Activated CD4-positive, alpha-beta T cell treated with anti-CD3 and anti-CD28 coated beads for 24 hours (primary cell): ENCODE data around the gene PRKAR1B.
"Not testable (repeated sequence)": the region's sequence is repeated elsewhere in the genome, so short reads cannot be mapped to it uniquely, and the experiment has no call there.

Experiments
- DNase-seq, 2 donors: peaks; one replicate each; pipeline ENCODE4 v3.0.0-alpha.2; 2020; ENCODE audit warnings: low read depth in 2 of 2

PRKAR1B gene

DNA sequence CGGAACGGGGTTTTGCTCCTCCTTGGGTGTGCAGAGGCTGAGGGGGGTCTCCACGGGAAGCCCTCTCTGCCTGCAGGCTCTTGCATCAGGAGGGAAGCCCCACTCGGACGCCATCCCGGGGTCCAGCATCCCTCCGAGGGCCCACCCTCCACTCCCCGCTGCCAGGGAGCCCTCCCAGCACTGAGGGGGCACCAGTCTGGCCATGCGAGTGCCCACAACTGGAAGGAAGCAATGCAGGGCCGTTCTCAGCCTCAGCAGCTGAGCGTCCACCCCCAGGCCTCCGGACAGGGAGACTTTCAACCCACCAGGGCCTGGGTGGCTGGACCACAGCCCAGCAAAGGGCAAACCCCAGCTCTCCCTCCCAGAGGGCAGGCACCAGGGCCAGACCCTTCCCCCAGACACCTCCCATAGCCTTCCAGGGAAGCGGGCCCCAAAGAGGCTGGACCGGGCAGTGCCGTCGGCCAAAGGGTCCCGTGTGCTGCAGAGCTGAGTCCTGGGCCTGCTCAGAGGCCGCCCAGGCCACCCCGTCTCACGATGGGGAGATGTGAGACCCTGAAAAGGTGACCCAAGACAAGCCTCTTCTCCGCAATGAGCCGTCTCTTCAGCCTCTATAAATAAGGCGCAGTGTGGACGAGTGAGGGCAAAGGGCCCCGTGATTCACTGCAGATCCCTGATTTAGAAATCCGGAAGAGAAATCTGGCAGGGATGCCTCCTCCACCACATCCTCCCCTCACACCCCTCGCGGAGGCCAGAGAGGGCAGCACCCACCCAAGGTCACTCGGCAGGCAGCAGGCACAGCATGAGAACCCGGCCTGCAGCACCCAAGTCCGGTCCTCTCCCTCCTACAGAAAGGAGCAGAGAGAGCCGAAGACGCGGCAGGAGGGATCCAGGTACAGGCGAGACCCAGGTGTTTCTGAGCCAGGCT, 82.4 kb downstream of the PRKAR1B start:
- no peak for DNase-seq

GRCh38 chr7:641966-642365, 85.1 kb downstream of the PRKAR1B start:
- no peak for DNase-seq

- no peak for DNase-seq
Measured at GRCh38 chr7:641269-641671, 85.8 kb downstream of the PRKAR1B start.

- no peak for DNase-seq
Measured at GRCh38 chr7:638256-639011, 88.6 kb downstream of the PRKAR1B start.

DNA sequence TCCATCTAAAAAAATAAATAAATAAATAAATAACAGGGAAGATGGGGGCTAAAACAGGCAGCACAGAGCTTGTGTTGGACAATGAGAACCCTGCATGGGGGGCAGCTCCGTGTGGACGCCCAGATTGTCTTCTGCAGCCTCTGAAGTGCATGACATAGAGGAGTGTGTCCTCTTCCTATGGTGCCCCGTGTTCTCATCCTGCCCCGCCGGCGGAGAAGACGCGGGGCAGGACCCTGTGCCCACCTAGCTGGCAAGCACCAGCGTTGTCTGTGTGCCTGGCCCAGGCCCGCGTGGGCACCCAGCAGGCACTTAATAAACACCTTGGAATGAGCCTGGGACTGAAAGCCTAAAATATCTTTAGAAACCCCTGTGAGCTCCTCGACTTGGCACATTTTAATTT, 89.3 kb downstream of the PRKAR1B start:
- DNase-seq, result no peak

DNA sequence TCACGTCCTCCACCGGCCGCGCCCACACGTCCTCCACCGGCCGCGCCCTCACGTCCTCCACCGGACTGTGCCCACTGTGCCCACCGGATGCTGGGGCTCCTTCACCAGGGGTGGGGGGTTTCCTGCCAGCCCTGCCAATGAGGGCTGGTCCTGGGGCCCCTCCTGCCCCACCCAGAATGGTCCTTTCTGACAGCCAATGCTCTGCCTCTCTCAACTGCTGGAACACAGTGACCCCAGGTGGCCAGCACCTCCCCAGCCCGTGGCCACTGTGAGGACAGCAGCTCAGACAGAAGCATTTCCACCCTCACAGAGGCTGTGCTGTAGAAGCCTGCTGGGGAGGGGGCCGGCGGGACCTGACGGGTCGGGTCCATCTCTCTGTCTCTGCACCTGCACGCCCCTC, 90.7 kb downstream of the PRKAR1B start:
- DNase-seq, result no peak

GRCh38 chr7:635687-636382, 91.2 kb downstream of the PRKAR1B start:
- DNase-seq, result not testable (repeated sequence)

- no peak for DNase-seq
Measured at GRCh38 chr7:635227-635626, 91.9 kb downstream of the PRKAR1B start.

GRCh38 chr7:633381-634018, 93.6 kb downstream of the PRKAR1B start:
- DNase-seq, result no peak

DNA sequence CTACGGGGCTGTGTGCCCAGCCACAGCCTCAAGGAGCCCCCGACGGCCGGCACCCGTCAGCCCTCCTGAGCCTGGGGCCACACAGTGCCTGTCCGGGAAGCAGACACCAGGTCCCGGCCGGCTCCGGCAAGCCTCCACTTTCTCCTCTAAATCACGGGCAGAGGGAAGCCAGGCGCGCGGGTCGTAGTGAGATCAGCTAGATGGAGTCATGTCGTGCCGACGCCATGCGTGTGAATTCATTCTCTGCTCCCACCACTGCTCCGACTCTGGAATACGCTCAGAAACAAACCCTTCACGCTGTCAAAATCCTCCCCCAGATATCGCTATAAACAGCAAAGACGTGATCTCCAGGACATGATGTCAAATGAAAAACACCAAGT, 94.3 kb downstream of the PRKAR1B start:
- DNase-seq, result no peak

DNA sequence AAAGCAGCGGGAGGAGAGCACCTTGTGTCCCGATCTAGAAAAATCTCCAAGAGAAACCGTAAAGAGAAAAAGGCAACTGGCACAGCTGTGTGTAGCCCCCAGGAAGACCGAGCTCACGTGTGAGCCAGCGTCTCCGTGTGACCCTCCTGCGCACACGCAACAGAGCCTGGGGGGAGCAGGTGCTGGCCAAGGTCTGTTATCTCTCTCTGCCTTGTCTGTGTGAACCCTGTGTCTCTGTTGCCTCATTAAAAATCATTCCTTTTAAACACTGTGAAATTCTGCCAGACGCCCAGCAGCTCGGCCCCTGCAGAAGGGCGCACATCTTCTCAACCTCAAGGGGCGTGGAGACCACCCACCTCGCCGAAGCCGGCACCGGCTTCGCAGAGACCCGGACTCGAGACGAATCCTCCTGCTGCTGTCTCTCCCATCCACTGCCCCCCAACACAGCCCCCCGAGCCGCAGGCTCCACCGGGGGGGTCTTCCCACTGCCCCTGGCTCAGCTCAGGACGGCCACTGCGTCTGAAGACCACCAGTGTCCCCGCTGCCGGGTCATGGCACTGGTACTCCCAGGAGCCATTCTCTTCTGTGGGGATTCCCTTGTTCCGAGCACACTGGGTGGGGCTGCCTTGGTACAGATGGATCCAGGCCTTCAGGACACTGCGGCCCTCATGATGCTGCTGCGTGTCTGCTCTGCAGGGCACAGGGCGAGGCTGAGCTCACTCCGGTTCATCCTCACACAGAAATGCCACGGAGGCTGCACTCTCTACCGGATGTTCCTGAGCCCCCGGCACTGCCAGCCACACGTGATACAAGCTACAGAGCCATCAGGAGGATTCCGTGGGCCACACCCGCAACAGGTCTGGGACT, 94.9 kb downstream of the PRKAR1B start:
- DNase-seq, result no peak

GRCh38 chr7:631291-631711, 95.8 kb downstream of the PRKAR1B start:
- DNase-seq, result no peak

DNA sequence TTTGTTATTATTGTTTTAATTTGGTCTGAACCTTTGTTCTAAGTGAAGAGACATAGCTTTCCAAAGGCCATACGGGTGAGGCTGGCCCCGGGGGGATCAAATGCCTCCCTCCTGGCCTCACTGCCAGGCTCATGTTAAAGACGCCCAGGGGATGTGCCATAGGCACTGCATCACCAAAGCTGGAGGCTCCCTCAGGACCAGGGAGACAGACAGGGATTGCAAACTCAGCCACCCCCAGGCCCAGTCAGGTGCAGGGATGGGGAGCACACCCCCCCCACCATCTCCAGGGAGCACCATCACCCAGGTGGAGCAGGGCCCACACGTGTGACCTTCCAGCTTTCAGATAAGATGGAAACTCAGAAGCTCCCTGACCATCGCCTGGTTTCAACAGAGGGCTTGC, 96.5 kb downstream of the PRKAR1B start:
- DNase-seq, result no peak

GRCh38 chr7:630111-630511, 97.0 kb downstream of the PRKAR1B start:
- DNase-seq, result no peak

DNA sequence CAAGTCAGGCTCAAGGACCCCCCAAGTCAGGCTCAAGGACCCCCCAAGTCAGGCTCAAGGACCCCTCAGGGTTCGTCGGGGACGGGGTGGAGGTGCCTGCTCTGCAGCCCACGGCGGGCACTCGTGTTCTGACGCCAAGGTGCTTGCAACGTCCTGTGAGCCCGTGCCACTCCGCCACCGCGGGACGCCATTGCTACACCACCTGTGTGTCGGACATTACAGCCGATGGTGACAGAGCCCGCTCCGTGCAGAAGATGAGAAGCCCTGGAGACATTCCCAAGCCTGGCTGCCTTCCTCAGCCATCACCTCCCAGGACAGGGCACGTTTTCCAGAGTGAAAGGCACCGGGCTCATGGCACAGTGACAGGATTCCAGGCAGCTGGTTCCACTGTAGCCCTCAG, 98.3 kb downstream of the PRKAR1B start:
- no peak for DNase-seq

DNA sequence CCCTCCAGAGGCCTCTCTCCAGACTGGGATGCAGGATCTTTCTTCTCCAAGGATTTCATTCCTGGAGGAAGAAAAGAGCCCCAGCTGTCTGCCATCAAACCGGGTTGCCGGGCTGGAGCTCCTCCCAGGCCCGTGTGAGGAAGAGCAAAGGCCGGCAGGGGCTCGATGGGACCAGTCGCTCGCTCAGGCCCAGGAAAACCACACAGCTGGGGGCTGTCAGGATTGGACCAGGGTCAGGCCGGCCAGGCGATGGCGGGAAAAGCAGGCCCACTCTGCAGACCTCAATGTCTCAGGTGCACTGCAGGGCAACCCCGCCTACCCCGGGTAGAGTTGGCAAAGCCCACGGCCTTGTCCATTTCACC, 98.7 kb downstream of the PRKAR1B start:
- DNase-seq, result no peak

- DNase-seq, result no peak
Measured at GRCh38 chr7:627661-628401, 99.2 kb downstream of the PRKAR1B start.

GRCh38 chr7:625376-625971, 101.6 kb downstream of the PRKAR1B start:
- no peak for DNase-seq

DNA sequence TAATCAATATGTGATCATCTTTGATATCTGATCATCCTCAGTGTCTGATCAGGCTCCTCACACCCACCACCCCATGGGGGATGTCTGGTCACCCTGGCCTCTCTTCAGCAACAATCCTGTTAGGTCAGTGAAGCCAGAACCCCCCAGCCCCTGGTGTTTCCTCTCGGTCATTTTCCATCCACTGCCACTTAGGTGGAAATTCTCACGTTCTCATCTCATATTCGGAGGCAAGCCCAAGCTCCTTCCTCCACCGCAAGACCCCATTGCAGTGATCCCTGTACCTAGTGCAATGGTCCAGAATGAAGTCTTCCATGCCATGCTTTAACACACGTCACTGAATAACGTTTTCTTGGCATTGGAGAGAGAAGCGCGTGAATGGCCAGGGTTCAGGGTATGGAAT, 103.6 kb downstream of the PRKAR1B start:
- DNase-seq, result no peak
